ENCODE measurements around the gene UBAP2L. TPM values are rescaled to one million over a fixed set of nuclear protein-coding genes. Genes with fewer than 3 reads are reported as not detected.
A peak's percentile ranks its signal among the peaks of the same experiment; 100 is the strongest.

Gene UBAP2L
- total and polyA plus RNA-seq, 9 of the 15 experiments (the other 6 are each of a cell fraction or from before 2014, with no cell fraction given), result 75.0 to 245 (median 119) TPM

- TF ChIP-seq CEBPG (CRISPR knock-in tag; IDR thresholded peaks at IDR 0.05) (0 out of 2 replicates have a peak, but pooled peaks have one; percentile 47), CEBPG (tag; conservative IDR thresholded peaks at IDR 0.05 in 1 of 2, IDR thresholded peaks at IDR 0.05 in 1 of 2) (peak in 1 of 2 experiments; percentile 49; a peak in 1 of 4 replicates), TFAM (CRISPR knock-in tag; conservative IDR thresholded peaks at IDR 0.05) (no peak), NONO (IDR thresholded peaks at IDR 0.05; ENCODE audit: low read depth in 2 of 2, low read length in 1 of 2) (no peak), ZNF354B (CRISPR knock-in tag; IDR thresholded peaks at IDR 0.05) (no peak), POLR2G (IDR thresholded peaks at IDR 0.05; ENCODE audit: low read depth, low read length) (no peak), ZNF668 (CRISPR knock-in tag; IDR thresholded peaks at IDR 0.05) (no peak), ZBTB1 (CRISPR knock-in tag; IDR thresholded peaks at IDR 0.05; ENCODE audit: borderline replicate concordance, low read depth) (no peak), NCOA6 (IDR thresholded peaks at IDR 0.05) (no peak), ZNF347 (CRISPR knock-in tag; IDR thresholded peaks at IDR 0.05; ENCODE audit: low read depth) (no peak), HNRNPLL (IDR thresholded peaks at IDR 0.05; ENCODE audit: low read depth, low read length, poor library complexity, severe bottlenecking) (no peak), MYC (IDR thresholded peaks at IDR 0.05; ENCODE audit: low read depth, low read length) (peak; percentile 72), MYC (CRISPR knock-in tag; IDR thresholded peaks at IDR 0.05; ENCODE audit: borderline replicate concordance, low read depth) (no peak), FIP1L1 (IDR thresholded peaks at IDR 0.05; ENCODE audit: low read depth, low read length, poor library complexity, severe bottlenecking) (no peak), BMI1 (IDR thresholded peaks at IDR 0.05; ENCODE audit: low read length) (no peak), TCF7 (IDR thresholded peaks at IDR 0.05; ENCODE audit: borderline replicate concordance) (no peak), TGIF2 (CRISPR knock-in tag; IDR thresholded peaks at IDR 0.05) (no peak), KLF6 (CRISPR knock-in tag; IDR thresholded peaks at IDR 0.05; ENCODE audit: borderline replicate concordance) (no peak), ARNT (IDR thresholded peaks at IDR 0.05) (peak in 1 of 2 experiments; percentile 90; a peak in 3 of 4 replicates), ZNF436 (CRISPR knock-in tag; IDR thresholded peaks at IDR 0.05) (no peak), MCM3 (IDR thresholded peaks at IDR 0.05) (no peak), GATA2 (CRISPR knock-in tag; IDR thresholded peaks at IDR 0.05) (no peak), RBM34 (IDR thresholded peaks at IDR 0.05; ENCODE audit: borderline replicate concordance, insufficient read depth, low read length) (no peak), MIER1 (IDR thresholded peaks at IDR 0.05; ENCODE audit: low read depth) (no peak), GTF3C2 (IDR thresholded peaks at IDR 0.05; ENCODE audit: borderline replicate concordance, extremely low read depth, insufficient read length) (no peak)
- TF ChIP-seq, protein P1, sequence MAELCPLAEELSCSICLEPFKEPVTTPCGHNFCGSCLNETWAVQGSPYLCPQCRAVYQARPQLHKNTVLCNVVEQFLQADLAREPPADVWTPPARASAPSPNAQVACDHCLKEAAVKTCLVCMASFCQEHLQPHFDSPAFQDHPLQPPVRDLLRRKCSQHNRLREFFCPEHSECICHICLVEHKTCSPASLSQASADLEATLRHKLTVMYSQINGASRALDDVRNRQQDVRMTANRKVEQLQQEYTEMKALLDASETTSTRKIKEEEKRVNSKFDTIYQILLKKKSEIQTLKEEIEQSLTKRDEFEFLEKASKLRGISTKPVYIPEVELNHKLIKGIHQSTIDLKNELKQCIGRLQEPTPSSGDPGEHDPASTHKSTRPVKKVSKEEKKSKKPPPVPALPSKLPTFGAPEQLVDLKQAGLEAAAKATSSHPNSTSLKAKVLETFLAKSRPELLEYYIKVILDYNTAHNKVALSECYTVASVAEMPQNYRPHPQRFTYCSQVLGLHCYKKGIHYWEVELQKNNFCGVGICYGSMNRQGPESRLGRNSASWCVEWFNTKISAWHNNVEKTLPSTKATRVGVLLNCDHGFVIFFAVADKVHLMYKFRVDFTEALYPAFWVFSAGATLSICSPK (IDR thresholded peaks at IDR 0.05; ENCODE audit: borderline replicate concordance), result no peak
Observed at GRCh38 chr1:154186852-154187501, 33.8 kb upstream of the UBAP2L start (continued).
